K562 (cell line): ENCODE data around the gene HHIPL1. TPM values are rescaled to one million over a fixed set of nuclear protein-coding genes. Genes with fewer than 3 reads are reported as not detected.

Experiments
- ATAC-seq: fragments of 200-7000 bp; cut with Tn5 transposase; 3 replicates; pipeline ENCODE4 v1.9.1; 2020; ENCODE audit warnings: moderate library complexity
- BruUV-seq: library from RNA; stranded (reverse); fragments of 400-500 nt; replicated peaks from 2 replicates; lab custom pipeline; 2021; lab: Mats Ljungman, UMichigan
- CTCF ChIA-PET: fragments of 300-600 bp; formaldehyde crosslinking; extraction: SDS; loops from one replicate; lab custom pipeline; 2021; ENCODE audit warnings: low intra/inter-chr PET ratio; lab: Yijun Ruan, JAX
- POLR2A ChIA-PET: fragments of 300-600, 350-650 bp; sonication (Branson Sonifier 250); formaldehyde crosslinking; extraction: SDS; loops from one replicate; lab custom pipeline; 2021; ENCODE audit warnings: antibody characterized with exemption, inconsistent platforms; lab: Yijun Ruan, JAX
- DNase-seq, 4 experiments: peaks; one replicate each; pipeline versions ENCODE4 v3.0.0 to v3.0.0-alpha.2; 2011 to 2018; ENCODE audit warnings: low spot score in 3 of 4, mixed read lengths in 3 of 4; ENCODE audit errors: extremely low read depth in 1 of 4
- FAIRE-seq: peaks from 2 replicates; lab custom pipeline; 2011; peaks lifted over from hg19 to GRCh38; lab: Jason Lieb, UNC
- H2AFZ ChIP-seq: 2 replicates; pipeline ENCODE4 v1.6.0; 2011; ENCODE audit warnings: low read depth, low read length, control low read depth, inconsistent platforms
- H3K27ac ChIP-seq: fragments of 200-600 bp; 3 replicates; pipeline ENCODE4 v1.8.0; 2011; ENCODE audit warnings: low read depth, mild to moderate bottlenecking, control low read depth, inconsistent platforms, low read length, moderate library complexity, mixed read lengths; ENCODE audit errors: extremely low read depth
- H3K27me3 ChIP-seq, 2 experiments: fragments of 300-600 bp in 1 of 2; 2 replicates in 1 of 2; 3 replicates in 1 of 2; pipeline versions ENCODE4 v1.6.0 to v1.8.0; 2011; ENCODE audit warnings: inconsistent platforms in 2 of 2, low read length in 2 of 2, mild to moderate bottlenecking in 1 of 2, mixed read lengths in 1 of 2, moderate library complexity in 1 of 2; ENCODE audit not compliant: control insufficient read depth in 2 of 2, insufficient read depth in 2 of 2
- H3K36me3 ChIP-seq: fragments of 300-600 bp; 3 replicates; pipeline ENCODE4 v1.8.0; 2011; ENCODE audit warnings: mild to moderate bottlenecking, low read length, inconsistent platforms; ENCODE audit not compliant: control insufficient read depth, insufficient read depth
- H3K4me1 ChIP-seq, 2 experiments: fragments of 200-600 bp in 1 of 2; replicated peaks in 1 of 2; 2 replicates in 1 of 2; 3 replicates in 1 of 2; pipeline versions ENCODE4 v1.5.1 to v1.8.0; 2011; ENCODE audit warnings: inconsistent platforms in 2 of 2, low read length in 2 of 2, mild to moderate bottlenecking in 1 of 2, mixed read lengths in 1 of 2, moderate library complexity in 1 of 2; ENCODE audit not compliant: control insufficient read depth in 2 of 2, insufficient read depth in 2 of 2
- H3K4me2 ChIP-seq: 2 replicates; pipeline ENCODE4 v1.6.1; 2011; ENCODE audit warnings: low read length, control low read depth, inconsistent platforms, mixed read lengths; ENCODE audit not compliant: insufficient read depth
- H3K4me3 ChIP-seq: fragments of 200-600 bp; sonication (generic), shearing (Covaris generic); 2 replicates; pipeline ENCODE4 v1.5.1; 2016; ENCODE audit warnings: control low read depth, inconsistent platforms
- H3K79me2 ChIP-seq: fragments of 200-600 bp; 3 replicates; pipeline ENCODE4 v1.8.0; 2011; ENCODE audit warnings: low read length, inconsistent platforms; ENCODE audit not compliant: control insufficient read depth, insufficient read depth
- H3K9ac ChIP-seq, 2 experiments: 2 replicates each; pipeline versions ENCODE4 v1.6.0 to v1.6.1; 2011; ENCODE audit warnings: low read depth in 2 of 2, low read length in 2 of 2, control low read depth in 1 of 2, inconsistent platforms in 1 of 2, mild to moderate bottlenecking in 1 of 2, mixed read lengths in 1 of 2; ENCODE audit not compliant: insufficient read depth in 1 of 2
- H3K9me1 ChIP-seq: one replicate; pipeline ENCODE4 v1.6.0; 2011; ENCODE audit warnings: inconsistent platforms, mild to moderate bottlenecking, low read length, moderate library complexity; ENCODE audit not compliant: control insufficient read depth, insufficient read depth
- H3K9me3 ChIP-seq: replicated peaks from 2 replicates; pipeline ENCODE4 v1.5.1; 2011; ENCODE audit warnings: low read depth, low read length, inconsistent platforms; ENCODE audit not compliant: control insufficient read depth, insufficient read depth
- H4K20me1 ChIP-seq: replicated peaks from 2 replicates; pipeline ENCODE4 v1.6.1; 2011; ENCODE audit warnings: low read length, inconsistent platforms, mixed read lengths; ENCODE audit not compliant: control insufficient read depth, insufficient read depth
- BHLHE40 ChIP-seq: IDR thresholded peaks from 2 replicates; pipeline ENCODE4 v1.6.1; 2011; ENCODE audit warnings: low read length, improper control_type of control experiment
- ELF1 ChIP-seq: fragments of 200-800 bp; sonication (Bioruptor generic); IDR thresholded peaks from 2 replicates; pipeline ENCODE4 v1.6.1; 2016; ENCODE audit warnings: missing genetic modification characterization, missing compliant biosample characterization
- FOXK2 ChIP-seq, 2 experiments: fragments of 450-650 bp; IDR thresholded peaks in 1 of 2; conservative IDR thresholded peaks in 1 of 2; 2 replicates each; pipeline ENCODE4 v1.6.1; 2016; ENCODE audit warnings: low read depth in 2 of 2, mild to moderate bottlenecking in 1 of 2
- MAFG ChIP-seq: fragments of 450-650 bp; conservative IDR thresholded peaks from 2 replicates; pipeline ENCODE4 v1.6.1; 2016; ENCODE audit warnings: missing genetic modification characterization, missing compliant biosample characterization
- MCM5 ChIP-seq: fragments of 450-650 bp; IDR thresholded peaks from 2 replicates; pipeline ENCODE4 v1.6.1; 2016; ENCODE audit warnings: low read depth
- RBM34 ChIP-seq: fragments of 200-400 bp; formaldehyde crosslinking; IDR thresholded peaks from 2 replicates; pipeline ENCODE4 v1.6.1; 2018; ENCODE audit warnings: low read length, borderline replicate concordance; ENCODE audit not compliant: insufficient read depth
- SPI1 ChIP-seq: IDR thresholded peaks from 2 replicates; pipeline ENCODE4 v1.6.1; 2011; ENCODE audit warnings: low read depth, low read length, control low read depth, borderline replicate concordance
- SRSF1 ChIP-seq: fragments of 200-400 bp; formaldehyde crosslinking; IDR thresholded peaks from 2 replicates; pipeline ENCODE4 v1.6.1; 2017; ENCODE audit warnings: mild to moderate bottlenecking, low read depth, low read length, moderate library complexity
- TFE3 ChIP-seq: fragments of 450-650 bp; formaldehyde crosslinking; IDR thresholded peaks from 2 replicates; pipeline ENCODE4 v1.4.0; 2020; ENCODE audit warnings: mild to moderate bottlenecking, mixed read lengths
- USF2 ChIP-seq: sonication (generic); formaldehyde crosslinking; IDR thresholded peaks from 2 replicates; pipeline ENCODE4 v1.5.0; 2020; ENCODE audit warnings: missing genetic modification reagents
- WGBS: fragments of 100-300 bp; shearing (Covaris generic); methylation state at CpG from one replicate; pipeline ENCODE4 v1.1.6; 2016; ENCODE audit warnings: low coverage, mixed read lengths; ENCODE audit not compliant: insufficient coverage; ENCODE audit errors: missing lambda C conversion rate; 5-methylcytosine and 5-hydroxymethylcytosine counted together
- in situ Hi-C: fragments of 300-500 bp; cut with MboI; formaldehyde crosslinking; loops from 4 replicates; pipeline ENCODE4 v1.15.0; 2018; ENCODE audit warnings: inconsistent platforms, mixed read lengths
- intact Hi-C: fragments of 100-400 bp; cut with micrococcal nuclease; formaldehyde crosslinking; loops from 2 replicates; pipeline ENCODE4 v1.14.2; 2022
- polyA plus RNA-seq, 8 experiments: library from polyadenylated mRNA; depleted of rRNA in 4 of 8; stranded (reverse) in 5 of 8; unstranded in 3 of 8; fragments of >200 nt; fragmentation: Nextera tagmentation in 2 of 8; fragmentation: Illumina TruSeq in 1 of 8; extraction: Ambion mirVana in 2 of 8; extraction: Trizol in 1 of 8; gene quantifications; 2 replicates each; pipeline versions ENCODE4 v1.2.1 to v1.2.3, GENCODE V29; 2011 to 2014; ENCODE audit warnings: inconsistent platforms in 1 of 8, missing spikeins in 1 of 8
- total RNA-seq, 7 experiments: library from RNA; depleted of rRNA in 6 of 7; stranded (reverse); fragments of >200 nt in 6 of 7; fragmentation: Illumina TruSeq in 2 of 7; extraction: Trizol in 2 of 7; gene quantifications; 2 replicates each; pipeline versions ENCODE4 v1.2.1 to v1.2.3, GENCODE V29; 2011 to 2021; ENCODE audit warnings: low replicate concordance in 1 of 7
- TF ChIP-seq, protein P1 (sequence below): fragments of 250-450 bp; sonication (Bioruptor Pico); IDR thresholded peaks from 2 replicates; pipeline ENCODE4 v1.4.0; 2020; ENCODE audit warnings: mild to moderate bottlenecking, moderate library complexity

The HHIPL1 gene
- total and polyA plus RNA-seq, 9 of the 15 experiments (the other 6 are each of a cell fraction or from before 2014, with no cell fraction given): not detected

- 4% methylated on average over 9 of the region's 9 CpGs for WGBS
- BruUV-seq: no TSS peak
- intact Hi-C loops: no loop called here
Observed at GRCh38 chr14:99667821-99668220, 22.9 kb downstream of the HHIPL1 start.

More at GRCh38 chr14:99667821-99668220, 22.9 kb downstream of the HHIPL1 start:
- CTCF ChIA-PET: no interaction called here
- Histone ChIP-seq H4K20me1 (no peaks in the 10 kb centered on the region; the same call in 1 of the 2 replicates), H3K9me3 (no peaks in the 10 kb centered on the region), H3K9ac (no peak overlapping the region; a peak in 1 of 4 replicates), H3K36me3 (no peaks in the 10 kb centered on the region), H2AFZ (no peak overlapping the region), H3K4me2 (no peak overlapping the region)
- DNase-seq: no peak
- ATAC-seq: peak; percentile 15; the same call in 1 of the 3 replicates
- TF ChIP-seq, protein P1, sequence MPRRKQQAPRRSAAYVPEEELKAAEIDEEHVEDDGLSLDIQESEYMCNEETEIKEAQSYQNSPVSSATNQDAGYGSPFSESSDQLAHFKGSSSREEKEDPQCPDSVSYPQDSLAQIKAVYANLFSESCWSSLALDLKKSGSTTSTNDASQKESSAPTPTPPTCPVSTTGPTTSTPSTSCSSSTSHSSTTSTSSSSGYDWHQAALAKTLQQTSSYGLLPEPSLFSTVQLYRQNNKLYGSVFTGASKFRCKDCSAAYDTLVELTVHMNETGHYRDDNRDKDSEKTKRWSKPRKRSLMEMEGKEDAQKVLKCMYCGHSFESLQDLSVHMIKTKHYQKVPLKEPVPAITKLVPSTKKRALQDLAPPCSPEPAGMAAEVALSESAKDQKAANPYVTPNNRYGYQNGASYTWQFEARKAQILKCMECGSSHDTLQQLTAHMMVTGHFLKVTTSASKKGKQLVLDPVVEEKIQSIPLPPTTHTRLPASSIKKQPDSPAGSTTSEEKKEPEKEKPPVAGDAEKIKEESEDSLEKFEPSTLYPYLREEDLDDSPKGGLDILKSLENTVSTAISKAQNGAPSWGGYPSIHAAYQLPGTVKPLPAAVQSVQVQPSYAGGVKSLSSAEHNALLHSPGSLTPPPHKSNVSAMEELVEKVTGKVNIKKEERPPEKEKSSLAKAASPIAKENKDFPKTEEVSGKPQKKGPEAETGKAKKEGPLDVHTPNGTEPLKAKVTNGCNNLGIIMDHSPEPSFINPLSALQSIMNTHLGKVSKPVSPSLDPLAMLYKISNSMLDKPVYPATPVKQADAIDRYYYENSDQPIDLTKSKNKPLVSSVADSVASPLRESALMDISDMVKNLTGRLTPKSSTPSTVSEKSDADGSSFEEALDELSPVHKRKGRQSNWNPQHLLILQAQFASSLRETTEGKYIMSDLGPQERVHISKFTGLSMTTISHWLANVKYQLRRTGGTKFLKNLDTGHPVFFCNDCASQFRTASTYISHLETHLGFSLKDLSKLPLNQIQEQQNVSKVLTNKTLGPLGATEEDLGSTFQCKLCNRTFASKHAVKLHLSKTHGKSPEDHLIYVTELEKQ (CRISPR knock-in tag): no peak
- no peak for TF ChIP-seq SRSF1
- peak; percentile 76 for TF ChIP-seq BHLHE40
- TF ChIP-seq MAFG (tag): no peak
- TF ChIP-seq TFE3 (CRISPR knock-in tag): no peak
- TF ChIP-seq USF2 (CRISPR knock-in tag): 0 out of 2 replicates have a peak, but pooled peaks have one; percentile 44
- TF ChIP-seq ELF1 (tag): peak; percentile 54
- no peak for TF ChIP-seq RBM34
- TF ChIP-seq MCM5: no peak
- TF ChIP-seq SPI1: peak; percentile 97
- no peak for TF ChIP-seq FOXK2 (conservative IDR thresholded peaks at IDR 0.05 in 1 of 2, IDR thresholded peaks at IDR 0.05 in 1 of 2; ENCODE audit: low read depth in 2 of 2)
- TF ChIP-seq, all 486 proteins: peak for 4
- peaks cover 6% of the 10 kb centered on the region in 2 experiments; a peak in 4 of 5 replicates for H3K4me1 ChIP-seq
- H3K27ac ChIP-seq: no peak overlapping the region
- FAIRE-seq: no peak
- in situ Hi-C loops: no loop called here
- peaks cover 4 to 48% of the 10 kb centered on the region in 2 experiments; a peak in 4 of 5 replicates for H3K27me3 ChIP-seq
- H3K79me2 ChIP-seq: no peaks in the 10 kb centered on the region
- POLR2A ChIA-PET: interaction anchor here (0.6 kb wide), 1 partner anchor 117 kb away, joined by 3 read pairs; no protein-coding TSS in a partner anchor
- H3K9me1 ChIP-seq: no peaks in the 10 kb centered on the region
- H3K4me3 ChIP-seq: no peak overlapping the region
